ENCODE measurements around the gene JAZF1.

DNA sequence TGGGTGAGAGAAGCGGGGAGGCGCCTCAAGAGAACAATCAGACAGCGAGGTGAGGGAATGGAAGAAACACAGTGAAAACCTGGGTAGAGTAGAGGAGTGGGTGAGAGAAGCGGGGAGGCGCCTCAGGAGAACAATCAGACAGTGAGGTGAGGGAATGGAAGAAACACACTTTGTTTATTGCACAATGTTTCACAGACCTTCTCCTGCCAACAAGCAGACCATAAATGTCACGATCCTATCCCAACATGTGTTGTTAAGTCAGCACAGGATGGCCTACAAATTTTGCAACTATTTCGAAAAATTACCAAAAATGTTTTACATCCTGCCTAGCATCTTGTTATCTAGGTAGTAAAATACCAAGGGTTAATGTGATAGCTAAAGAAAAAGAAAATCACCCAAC is 115.3 kb downstream of the JAZF1 start:
- TF ChIP-seq POLR2A (IDR thresholded peaks at IDR 0.05; ENCODE audit: borderline replicate concordance, extremely low read depth, insufficient read depth, insufficient read length) (no peak), POLR2AphosphoS5 (IDR thresholded peaks at IDR 0.05; ENCODE audit: low read depth, low read length) (no peak), EZH2 (IDR thresholded peaks at IDR 0.05) (no peak), FOSL1 (IDR thresholded peaks at IDR 0.05; ENCODE audit: low read depth) (no peak), YY1 (IDR thresholded peaks at IDR 0.05; ENCODE audit: extremely low read depth, insufficient replicate concordance, low read depth, low read length) (no peak), EGR1 (IDR thresholded peaks at IDR 0.05; ENCODE audit: low read depth) (no peak), TCF7L2 (IDR thresholded peaks at IDR 0.05; ENCODE audit: borderline replicate concordance, extremely low read depth, insufficient read depth, insufficient read length) (no peak), JUND (IDR thresholded peaks at IDR 0.05) (no peak), CEBPB (IDR thresholded peaks at IDR 0.05; ENCODE audit: low read depth) (no peak), RAD21 (IDR thresholded peaks at IDR 0.05; ENCODE audit: low read depth) (no peak)
- TF ChIP-seq, protein P1, sequence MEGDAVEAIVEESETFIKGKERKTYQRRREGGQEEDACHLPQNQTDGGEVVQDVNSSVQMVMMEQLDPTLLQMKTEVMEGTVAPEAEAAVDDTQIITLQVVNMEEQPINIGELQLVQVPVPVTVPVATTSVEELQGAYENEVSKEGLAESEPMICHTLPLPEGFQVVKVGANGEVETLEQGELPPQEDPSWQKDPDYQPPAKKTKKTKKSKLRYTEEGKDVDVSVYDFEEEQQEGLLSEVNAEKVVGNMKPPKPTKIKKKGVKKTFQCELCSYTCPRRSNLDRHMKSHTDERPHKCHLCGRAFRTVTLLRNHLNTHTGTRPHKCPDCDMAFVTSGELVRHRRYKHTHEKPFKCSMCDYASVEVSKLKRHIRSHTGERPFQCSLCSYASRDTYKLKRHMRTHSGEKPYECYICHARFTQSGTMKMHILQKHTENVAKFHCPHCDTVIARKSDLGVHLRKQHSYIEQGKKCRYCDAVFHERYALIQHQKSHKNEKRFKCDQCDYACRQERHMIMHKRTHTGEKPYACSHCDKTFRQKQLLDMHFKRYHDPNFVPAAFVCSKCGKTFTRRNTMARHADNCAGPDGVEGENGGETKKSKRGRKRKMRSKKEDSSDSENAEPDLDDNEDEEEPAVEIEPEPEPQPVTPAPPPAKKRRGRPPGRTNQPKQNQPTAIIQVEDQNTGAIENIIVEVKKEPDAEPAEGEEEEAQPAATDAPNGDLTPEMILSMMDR (IDR thresholded peaks at IDR 0.05 in 2 of 3, conservative IDR thresholded peaks at IDR 0.05 in 1 of 3; ENCODE audit: borderline replicate concordance in 1 of 3, insufficient read depth in 1 of 3, low read depth in 2 of 3, low read length in 2 of 3): no peak
- TF ChIP-seq, protein P2, sequence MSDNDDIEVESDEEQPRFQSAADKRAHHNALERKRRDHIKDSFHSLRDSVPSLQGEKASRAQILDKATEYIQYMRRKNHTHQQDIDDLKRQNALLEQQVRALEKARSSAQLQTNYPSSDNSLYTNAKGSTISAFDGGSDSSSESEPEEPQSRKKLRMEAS (IDR thresholded peaks at IDR 0.05): no peak
